GM12865 (cell line): Measurements from ENCODE around the gene PRKD1.
"Not testable (repeated sequence)": the region's sequence is repeated elsewhere in the genome, so short reads cannot be mapped to it uniquely, and the experiment has no call there.

Experiments used
- DNase-seq: peaks from one replicate; pipeline ENCODE4 v3.0.0; 2010; ENCODE audit warnings: low read depth
- H3K4me3 ChIP-seq: 2 replicates; pipeline ENCODE4 v1.5.1; 2011; ENCODE audit warnings: mild to moderate bottlenecking, low read depth, low read length, control low read depth
- TF ChIP-seq, protein P1 (sequence below): IDR thresholded peaks from 2 replicates; pipeline ENCODE4 v1.5.1; 2011; ENCODE audit warnings: low read length, control low read depth, low read depth, inconsistent platforms; ENCODE audit not compliant: insufficient read depth; ENCODE audit errors: missing control alignments

The PRKD1 gene

DNA sequence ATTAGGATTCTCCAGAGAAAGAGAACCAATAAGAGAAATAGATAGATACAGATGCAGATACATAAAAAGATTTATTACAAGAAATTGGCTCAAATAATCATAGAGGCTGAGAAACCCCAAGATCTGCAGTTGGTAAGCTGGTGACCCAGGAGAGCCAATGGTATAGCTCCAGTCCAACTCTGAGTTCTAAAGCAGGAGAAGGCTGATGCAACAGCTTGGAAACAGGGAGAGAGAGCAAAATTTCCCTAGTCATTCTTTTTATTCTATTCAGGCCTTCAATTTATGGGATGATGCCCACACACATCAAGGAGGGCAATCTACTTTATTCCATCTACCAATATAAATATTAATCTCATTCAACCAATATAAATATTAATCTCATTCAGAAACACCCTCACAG is 218.2 kb downstream of the PRKD1 start:
- DNase-seq: no peak
- TF ChIP-seq, protein P1, sequence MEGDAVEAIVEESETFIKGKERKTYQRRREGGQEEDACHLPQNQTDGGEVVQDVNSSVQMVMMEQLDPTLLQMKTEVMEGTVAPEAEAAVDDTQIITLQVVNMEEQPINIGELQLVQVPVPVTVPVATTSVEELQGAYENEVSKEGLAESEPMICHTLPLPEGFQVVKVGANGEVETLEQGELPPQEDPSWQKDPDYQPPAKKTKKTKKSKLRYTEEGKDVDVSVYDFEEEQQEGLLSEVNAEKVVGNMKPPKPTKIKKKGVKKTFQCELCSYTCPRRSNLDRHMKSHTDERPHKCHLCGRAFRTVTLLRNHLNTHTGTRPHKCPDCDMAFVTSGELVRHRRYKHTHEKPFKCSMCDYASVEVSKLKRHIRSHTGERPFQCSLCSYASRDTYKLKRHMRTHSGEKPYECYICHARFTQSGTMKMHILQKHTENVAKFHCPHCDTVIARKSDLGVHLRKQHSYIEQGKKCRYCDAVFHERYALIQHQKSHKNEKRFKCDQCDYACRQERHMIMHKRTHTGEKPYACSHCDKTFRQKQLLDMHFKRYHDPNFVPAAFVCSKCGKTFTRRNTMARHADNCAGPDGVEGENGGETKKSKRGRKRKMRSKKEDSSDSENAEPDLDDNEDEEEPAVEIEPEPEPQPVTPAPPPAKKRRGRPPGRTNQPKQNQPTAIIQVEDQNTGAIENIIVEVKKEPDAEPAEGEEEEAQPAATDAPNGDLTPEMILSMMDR: no peak
- no peak overlapping the region for H3K4me3 ChIP-seq

- no peak for DNase-seq
- TF ChIP-seq, protein P1: no peak
- no peak overlapping the region for H3K4me3 ChIP-seq
Measured at GRCh38 chr14:29706700-29707099, 220.9 kb downstream of the PRKD1 start.

GRCh38 chr14:29705801-29706200 is 221.8 kb downstream of the PRKD1 start:
- DNase-seq: no peak
- TF ChIP-seq, protein P1: no peak
- H3K4me3 ChIP-seq: no peak overlapping the region

DNA sequence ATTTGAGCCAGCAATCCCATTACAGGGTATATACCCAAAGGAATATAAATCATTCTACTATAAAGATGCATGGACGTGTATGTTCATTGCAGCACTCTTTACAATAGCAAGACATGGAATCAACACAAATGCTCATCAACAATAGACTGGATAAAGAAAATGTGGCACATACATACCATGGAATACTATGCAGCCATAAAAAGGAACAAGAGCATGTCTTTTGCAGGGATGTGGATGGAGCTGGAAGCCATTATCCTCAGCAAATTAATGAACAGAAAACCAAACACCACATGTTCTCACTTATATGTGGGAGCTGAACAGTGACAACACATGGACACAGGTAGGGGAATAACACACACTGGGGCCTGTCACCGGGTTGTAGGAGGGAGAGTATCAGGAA is 238.1 kb downstream of the PRKD1 start:
- H3K4me3 ChIP-seq, DNase-seq: not testable (repeated sequence)

- no peak for DNase-seq
- TF ChIP-seq, protein P1: no peak
- no peak overlapping the region for H3K4me3 ChIP-seq
Measured at GRCh38 chr14:29687866-29688265, 239.8 kb downstream of the PRKD1 start.

GRCh38 chr14:29687071-29687765 is 240.4 kb downstream of the PRKD1 start:
- no peak overlapping the region for H3K4me3 ChIP-seq
- no peak for DNase-seq
- TF ChIP-seq, protein P1: no peak

GRCh38 chr14:29684926-29685325 is 242.7 kb downstream of the PRKD1 start:
- TF ChIP-seq, protein P1: no peak
- no peak for DNase-seq
- H3K4me3 ChIP-seq: no peak overlapping the region
